Muscle layer of duodenum (tissue), 2 donors: ENCODE data around the gene CRAT.
"Not testable (repeated sequence)": the region's sequence is repeated elsewhere in the genome, so short reads cannot be mapped to it uniquely, and the experiment has no call there.

ENCODE experiments used
- H3K27ac ChIP-seq: one replicate; pipeline ENCODE4 v1.7.0; 2013; ENCODE audit warnings: mild to moderate bottlenecking, low read length
- H3K27me3 ChIP-seq: one replicate; pipeline ENCODE4 v1.7.0; 2013; ENCODE audit warnings: low read depth, mild to moderate bottlenecking, control low read depth, low read length
- H3K36me3 ChIP-seq, 2 donors: one replicate each; pipeline ENCODE4 v1.7.0; 2013; ENCODE audit warnings: low read length in 2 of 2, control low read depth in 1 of 2, mild to moderate bottlenecking in 1 of 2; ENCODE audit not compliant: insufficient read depth in 2 of 2, control insufficient read depth in 1 of 2
- H3K4me1 ChIP-seq, 2 donors: one replicate each; pipeline ENCODE4 v1.7.0; 2013; ENCODE audit warnings: low read length in 2 of 2, mild to moderate bottlenecking in 2 of 2, control low read depth in 1 of 2, moderate library complexity in 1 of 2; ENCODE audit not compliant: insufficient read depth in 2 of 2, control insufficient read depth in 1 of 2
- H3K4me3 ChIP-seq, 2 donors: one replicate each; pipeline ENCODE4 v1.7.0; 2013; ENCODE audit warnings: low read length in 2 of 2, low read depth in 1 of 2, mild to moderate bottlenecking in 1 of 2
- H3K9me3 ChIP-seq, 2 donors: one replicate each; pipeline ENCODE4 v1.7.0; 2013; ENCODE audit warnings: low read length in 2 of 2, control low read depth in 1 of 2, mild to moderate bottlenecking in 1 of 2; ENCODE audit not compliant: control insufficient read depth in 1 of 2
- donor health status: healthy.

The CRAT gene

DNA sequence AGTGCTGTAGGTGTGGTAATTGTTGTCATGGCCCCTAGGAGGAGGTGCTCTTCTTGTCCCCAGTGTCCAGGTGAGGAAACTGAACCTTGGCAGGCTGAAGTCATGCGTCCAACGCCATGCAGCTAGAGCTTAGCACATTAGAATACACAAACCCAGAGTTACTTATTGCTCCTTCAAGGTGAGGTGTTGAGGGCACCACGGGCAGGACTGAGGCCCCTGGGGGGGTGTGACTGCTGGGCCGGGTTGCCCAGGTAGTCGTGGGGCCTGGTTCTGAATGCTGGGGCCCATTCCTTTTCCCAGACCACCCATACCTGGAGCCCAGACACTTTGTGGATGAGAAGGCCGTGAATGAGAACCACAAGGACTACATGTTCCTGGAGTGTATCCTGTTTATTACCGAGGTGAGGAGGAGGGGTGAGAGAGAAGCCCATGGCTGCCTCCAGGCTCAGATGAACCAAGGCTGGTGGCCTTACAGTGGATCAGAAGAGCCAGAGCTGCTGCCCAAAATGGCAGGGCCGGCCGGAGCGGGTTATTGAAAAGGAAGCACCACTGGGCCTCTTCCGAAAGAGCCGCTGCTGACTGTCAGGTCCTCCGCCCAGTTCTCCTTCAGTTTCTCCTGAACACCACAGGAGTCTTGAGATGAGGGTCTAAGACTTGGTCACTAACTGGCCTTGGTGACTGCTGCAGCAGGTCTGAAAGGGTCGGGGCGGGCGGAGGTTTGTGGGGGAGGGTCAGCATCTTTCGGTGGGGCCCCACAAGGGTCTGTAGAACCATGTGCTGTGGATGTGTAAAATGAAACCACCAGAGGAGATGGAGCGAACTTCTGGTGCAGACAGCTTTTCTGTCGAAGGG, 26.9 kb upstream of the CRAT start:
- H3K4me3 ChIP-seq = no peak overlapping the region
- no peaks in the 10 kb centered on the region for H3K9me3 ChIP-seq
- peaks cover 27 to 37% of the 10 kb centered on the region in 2 donors for H3K4me1 ChIP-seq
- H3K36me3 ChIP-seq = peaks cover 24 to 51% of the 10 kb centered on the region in 2 donors
- peak overlapping the region; percentile 99 for H3K27ac ChIP-seq
- no peaks in the 10 kb centered on the region for H3K27me3 ChIP-seq

- Histone ChIP-seq H3K4me3 (no peak overlapping the region), H3K27ac (no peak overlapping the region)
These were observed 25.9 kb upstream of the CRAT start for GRCh38 chr9:129136446-129137035.

DNA sequence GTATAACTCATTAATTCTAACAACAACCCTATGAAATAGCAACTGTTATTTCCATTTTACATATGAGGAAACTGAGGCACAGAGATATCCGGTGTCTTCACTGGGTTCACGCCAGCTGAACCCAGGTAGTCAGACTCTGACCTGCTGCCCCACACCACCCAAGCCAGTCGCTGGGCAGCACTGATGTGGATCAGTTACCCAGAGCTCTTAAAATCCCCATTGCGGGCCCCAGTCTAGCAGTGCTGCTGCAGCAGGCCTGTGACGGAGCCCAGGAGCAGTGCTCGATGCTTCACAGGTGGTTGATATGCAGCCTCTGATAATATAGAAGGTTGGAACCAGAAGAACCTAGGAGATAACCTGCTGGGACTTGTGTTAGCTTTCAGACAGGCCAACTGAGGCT, 24.9 kb upstream of the CRAT start:
- H3K27ac ChIP-seq = no peak overlapping the region
- no peaks in the 10 kb centered on the region for H3K9me3 ChIP-seq
- H3K36me3 ChIP-seq = peaks cover 24 to 50% of the 10 kb centered on the region in 2 donors
- H3K4me1 ChIP-seq = peaks cover 10 to 19% of the 10 kb centered on the region in 2 donors
- no peak overlapping the region for H3K4me3 ChIP-seq
- H3K27me3 ChIP-seq = no peaks in the 10 kb centered on the region

More at GRCh38 chr9:129136446-129137035, 25.9 kb upstream of the CRAT start:
- Histone ChIP-seq H3K9me3 (no peaks in the 10 kb centered on the region), H3K36me3 (peaks cover 24 to 51% of the 10 kb centered on the region in 2 donors), H3K4me1 (peaks cover 18 to 27% of the 10 kb centered on the region in 2 donors), H3K27me3 (no peaks in the 10 kb centered on the region)

DNA sequence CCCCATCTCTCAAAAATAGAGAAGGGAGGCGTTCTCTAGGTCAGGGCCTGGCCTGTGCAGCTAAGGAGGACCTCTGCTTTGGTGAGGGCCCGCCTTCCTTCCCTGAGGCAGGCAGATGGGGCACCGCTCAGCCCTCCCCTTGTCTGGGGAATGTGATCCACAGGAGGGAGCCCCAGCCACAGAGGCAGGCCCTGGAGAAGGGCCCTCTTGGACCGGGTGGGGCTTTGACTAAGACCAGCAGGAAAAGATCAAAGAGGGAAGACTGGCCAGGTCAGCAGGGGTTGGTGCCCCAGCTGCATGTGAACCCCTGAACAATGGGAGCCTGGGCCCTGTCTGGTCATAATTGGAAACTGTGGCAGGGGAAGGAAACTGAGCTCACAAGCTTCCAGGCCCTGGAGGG, 22.5 kb upstream of the CRAT start:
- Histone ChIP-seq H3K27me3 (no peaks in the 10 kb centered on the region), H3K4me1 (peaks cover 0 to 2% of the 10 kb centered on the region in 2 donors), H3K9me3 (no peaks in the 10 kb centered on the region), H3K4me3 (no peak overlapping the region), H3K36me3 (peaks cover 35 to 46% of the 10 kb centered on the region in 2 donors), H3K27ac (no peak overlapping the region)

DNA sequence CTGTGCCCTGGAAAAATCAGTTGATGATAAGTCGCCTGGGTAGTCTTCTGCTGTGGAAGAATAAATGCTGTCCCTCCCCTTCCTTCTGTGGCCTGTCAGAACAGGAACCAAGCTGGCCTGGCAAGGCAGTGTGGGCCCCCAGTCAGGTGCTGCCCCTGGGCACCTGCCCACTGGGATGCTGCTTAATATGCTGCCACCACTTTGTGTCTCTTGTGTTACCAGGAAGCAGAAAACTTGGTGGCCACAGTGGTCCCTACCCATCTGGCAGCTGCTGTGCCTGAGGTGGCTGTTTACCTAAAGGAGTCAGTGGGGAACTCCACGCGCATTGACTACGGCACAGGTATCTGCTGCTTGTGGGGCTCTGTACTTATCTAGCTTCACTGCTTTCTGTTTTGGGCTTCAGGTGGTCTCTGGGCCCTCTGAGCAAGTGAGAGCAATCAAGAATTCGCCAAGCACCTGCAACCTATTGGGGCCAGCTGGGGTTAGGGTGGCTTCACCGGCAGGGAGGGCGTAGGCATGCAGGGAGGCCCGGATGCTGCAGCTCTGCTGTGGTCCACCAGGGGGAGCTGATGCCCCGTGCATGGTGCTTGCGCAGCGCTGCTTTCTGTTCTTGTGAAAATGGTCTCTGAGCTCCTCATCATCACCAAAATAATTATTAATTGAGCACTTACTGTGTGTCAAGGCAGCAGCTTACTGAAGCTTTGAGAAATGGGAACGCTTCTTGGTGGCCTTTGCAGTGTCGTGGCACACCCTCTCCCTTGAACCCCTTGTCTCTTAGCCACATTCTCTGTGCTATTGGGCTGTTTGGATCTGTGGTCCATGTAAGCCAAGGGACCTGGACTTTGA, 20.9 kb upstream of the CRAT start:
- Histone ChIP-seq H3K9me3 (no peaks in the 10 kb centered on the region), H3K27ac (no peak overlapping the region), H3K27me3 (no peaks in the 10 kb centered on the region), H3K4me3 (no peak overlapping the region), H3K36me3 (peaks cover 36 to 38% of the 10 kb centered on the region in 2 donors), H3K4me1 (no peaks in the 10 kb centered on the region)

- Histone ChIP-seq H3K4me3 (no peak overlapping the region), H3K27ac (no peak overlapping the region), H3K27me3 (no peaks in the 10 kb centered on the region), H3K36me3 (peaks cover 30 to 33% of the 10 kb centered on the region in 2 donors), H3K4me1 (no peaks in the 10 kb centered on the region), H3K9me3 (no peaks in the 10 kb centered on the region)
These were observed 20.2 kb upstream of the CRAT start for GRCh38 chr9:129130791-129131190.

- not testable (repeated sequence) for H3K27me3 ChIP-seq, H3K9me3 ChIP-seq, H3K4me1 ChIP-seq, H3K27ac ChIP-seq, H3K4me3 ChIP-seq
- peaks cover 29 to 34% of the 10 kb centered on the region in 2 donors for H3K36me3 ChIP-seq
These were observed 19.7 kb upstream of the CRAT start for GRCh38 chr9:129130271-129130670.

- no peaks in the 10 kb centered on the region for H3K27me3 ChIP-seq
- no peak overlapping the region for H3K4me3 ChIP-seq
- H3K4me1 ChIP-seq = no peaks in the 10 kb centered on the region
- H3K9me3 ChIP-seq = no peaks in the 10 kb centered on the region
- no peak overlapping the region for H3K27ac ChIP-seq
- H3K36me3 ChIP-seq = peaks cover 28 to 40% of the 10 kb centered on the region in 2 donors
These were observed 18.1 kb upstream of the CRAT start for GRCh38 chr9:129128689-129129088.

DNA sequence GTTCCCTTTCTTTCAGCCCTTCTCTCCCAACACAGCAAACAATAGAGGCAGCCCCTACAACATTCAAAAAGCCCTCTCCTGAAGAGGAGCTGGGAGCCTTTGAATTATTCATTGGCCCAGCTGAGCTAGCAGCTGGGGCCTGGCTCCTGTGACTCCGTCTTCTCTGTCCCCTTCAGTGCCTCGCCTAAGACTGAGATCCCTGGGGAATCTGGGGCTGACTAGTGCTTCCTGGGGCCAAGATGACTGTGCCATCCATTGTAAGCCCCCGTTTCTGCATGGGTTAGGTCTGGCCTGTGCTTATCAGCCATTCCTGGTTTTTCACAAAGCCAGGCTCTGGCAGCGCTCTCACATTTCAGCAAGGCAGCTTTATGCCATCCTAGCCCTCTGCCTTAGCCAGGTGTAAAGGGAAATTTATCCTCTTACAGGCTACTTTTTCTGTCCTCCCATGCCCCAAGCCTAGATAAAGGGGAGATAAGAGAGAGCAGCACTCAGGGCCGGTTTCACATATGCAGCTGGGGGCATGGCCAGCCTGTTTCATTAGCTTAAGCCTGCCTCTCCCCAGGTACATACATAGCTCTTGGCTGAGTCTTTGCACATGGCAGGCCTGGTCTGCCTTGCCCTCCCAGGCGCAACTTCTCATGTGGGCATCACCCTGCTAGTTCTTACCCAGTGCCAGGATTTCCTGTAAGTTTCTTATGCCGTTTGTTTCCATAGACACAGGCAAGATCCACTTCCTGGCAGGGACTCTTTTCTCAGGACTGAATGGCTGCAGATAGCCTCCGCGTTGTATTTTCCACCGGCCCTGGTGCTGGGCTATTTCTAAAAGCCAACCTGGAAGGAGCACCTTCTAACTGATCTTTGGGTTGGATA, 16.4 kb upstream of the CRAT start:
- peaks cover 22 to 33% of the 10 kb centered on the region in 2 donors for H3K36me3 ChIP-seq
- no peak overlapping the region for H3K4me3 ChIP-seq
- H3K27ac ChIP-seq = no peak overlapping the region
- no peaks in the 10 kb centered on the region for H3K27me3 ChIP-seq
- H3K4me1 ChIP-seq = no peaks in the 10 kb centered on the region
- no peaks in the 10 kb centered on the region for H3K9me3 ChIP-seq

DNA sequence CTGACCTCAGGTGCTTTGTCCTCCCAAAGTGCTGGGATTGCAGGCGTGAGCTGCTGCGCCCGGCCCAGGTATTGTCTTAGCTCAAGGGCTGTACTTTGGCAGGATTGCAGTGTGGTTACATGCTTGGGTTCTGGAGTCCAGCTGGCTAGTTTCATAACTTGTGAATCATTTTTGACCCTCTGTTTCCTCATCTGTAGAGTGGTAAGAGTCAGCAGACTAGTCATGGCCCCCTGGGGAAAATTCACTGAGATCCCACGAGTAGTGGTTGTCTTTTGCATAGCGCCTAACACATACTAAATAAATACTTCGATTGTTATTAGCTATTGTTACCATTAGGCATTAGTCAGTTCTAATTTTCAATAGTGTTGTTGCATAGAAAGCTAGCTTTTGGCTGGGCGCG, 14.9 kb upstream of the CRAT start:
- Histone ChIP-seq H3K36me3 (peaks cover 28 to 46% of the 10 kb centered on the region in 2 donors), H3K27me3 (no peaks in the 10 kb centered on the region), H3K4me1 (no peaks in the 10 kb centered on the region), H3K27ac (no peak overlapping the region), H3K9me3 (no peaks in the 10 kb centered on the region), H3K4me3 (no peak overlapping the region)
